T-cell (primary cell): Measurements from ENCODE around the gene GOLGA6A. TPM values are rescaled to one million over a fixed set of nuclear protein-coding genes. Genes with fewer than 3 reads are reported as not detected.

ENCODE experiments used
- ATAC-seq, 4 experiments: fragments of 200-7000 bp in 3 of 4; fragments of 150-1000 bp in 1 of 4; cut with Tn5 transposase; replicated peaks in 1 of 4; 1 replicate in 3 of 4; 2 replicates in 1 of 4; pipeline ENCODE4 v1.10.0; 2021; ENCODE audit warnings: moderate library complexity in 3 of 4, mild to moderate bottlenecking in 2 of 4, moderate number of reproducible peaks in 1 of 4
- CTCF ChIA-PET, 2 donors: fragments of 300-600 bp; sonication (Branson Sonifier 250); formaldehyde crosslinking; loops; one replicate each; lab custom pipeline; 2022; ENCODE audit warnings: antibody characterized with exemption in 2 of 2; lab: Charles Lee
- POLR2A ChIA-PET, 2 donors: fragments of 300-600 bp; sonication (Branson Sonifier 250); formaldehyde crosslinking; loops; one replicate each; lab custom pipeline; 2022; ENCODE audit warnings: antibody characterized with exemption in 2 of 2; lab: Charles Lee
- DNase-seq, 35 experiments: peaks; one replicate each; pipeline versions ENCODE4 v3.0.0 to v3.0.0-alpha.2; 2013 to 2023
- H3K27ac ChIP-seq: one replicate; pipeline ENCODE4 v1.5.1; 2013; ENCODE audit warnings: low read length
- H3K27me3 ChIP-seq, 2 experiments: replicated peaks in 1 of 2; 1 replicate in 1 of 2; 2 replicates in 1 of 2; pipeline versions ENCODE4 v1.6.1 to v1.7.0; 2013; ENCODE audit warnings: low read length in 1 of 2, mixed read lengths in 1 of 2; ENCODE audit not compliant: control insufficient read depth in 2 of 2, insufficient read depth in 2 of 2; ENCODE audit errors: extremely low read depth in 1 of 2
- H3K36me3 ChIP-seq, 2 donors: 1 replicate in 1 of 2; 2 replicates in 1 of 2; pipeline versions ENCODE4 v1.6.1 to v1.7.0; 2013; ENCODE audit warnings: low read length in 1 of 2; ENCODE audit not compliant: control insufficient read depth in 2 of 2, insufficient read depth in 1 of 2; ENCODE audit errors: extremely low read depth in 1 of 2
- H3K4me1 ChIP-seq, 2 experiments: 1 replicate in 1 of 2; 2 replicates in 1 of 2; pipeline versions ENCODE4 v1.6.1 to v1.7.0; 2013; ENCODE audit warnings: low read length in 2 of 2, mixed read lengths in 1 of 2; ENCODE audit not compliant: insufficient read depth in 2 of 2, control insufficient read depth in 1 of 2; ENCODE audit errors: extremely low read depth in 1 of 2
- H3K4me3 ChIP-seq, 2 donors: 1 replicate in 1 of 2; 2 replicates in 1 of 2; pipeline versions ENCODE4 v1.5.1 to v1.7.0; 2013; ENCODE audit warnings: mild to moderate bottlenecking in 2 of 2, low read length in 1 of 2, moderate library complexity in 1 of 2; ENCODE audit not compliant: control insufficient read depth in 1 of 2; ENCODE audit errors: extremely low read depth in 1 of 2
- H3K9me3 ChIP-seq: 2 replicates; pipeline ENCODE4 v1.7.0; 2013
- H3K27ac Mint-ChIP-seq, 2 donors: one replicate each; pipeline ENCODE4 v1.8.0; 2020 to 2021; ENCODE audit warnings: mild to moderate bottlenecking in 2 of 2, mixed read lengths in 2 of 2
- H3K27me3 Mint-ChIP-seq, 2 donors: one replicate each; pipeline ENCODE4 v1.8.0; 2021 to 2022; ENCODE audit warnings: mixed read lengths in 2 of 2
- H3K36me3 Mint-ChIP-seq: one replicate; pipeline ENCODE4 v1.8.0; 2021; ENCODE audit warnings: mixed read lengths
- H3K4me1 Mint-ChIP-seq, 3 donors: one replicate each; pipeline ENCODE4 v1.8.0; 2020 to 2022; ENCODE audit warnings: mixed read lengths in 3 of 3, mild to moderate bottlenecking in 1 of 3
- H3K4me3 Mint-ChIP-seq, 3 donors: one replicate each; pipeline ENCODE4 v1.8.0; 2020 to 2022; ENCODE audit warnings: mild to moderate bottlenecking in 3 of 3, mixed read lengths in 3 of 3, moderate library complexity in 3 of 3
- H3K9me3 Mint-ChIP-seq, 3 donors: one replicate each; pipeline ENCODE4 v1.8.0; 2020 to 2022; ENCODE audit warnings: mixed read lengths in 3 of 3
- WGBS: methylation state at CpG from one replicate; pipeline ENCODE4 v1.1.5; 2013; ENCODE audit warnings: missing lambda C conversion rate; ENCODE audit not compliant: insufficient coverage; 5-methylcytosine and 5-hydroxymethylcytosine counted together
- total RNA-seq, 35 experiments: library from RNA in 6 of 35; stranded (reverse) in 6 of 35; fragments of 120-200 nt in 1 of 35; gene quantifications; one replicate each; pipeline versions ENCODE4 v1.2.1 to v1.2.4 and lab custom pipeline; 2013 to 2026

GOLGA6A gene
- total RNA-seq, 5 donors from 2014 or later (not counting 1 experiment from before 2014, with no cell fraction given) = 0.13 to 0.50 (median 0.37) TPM; not detected in 2

DNA sequence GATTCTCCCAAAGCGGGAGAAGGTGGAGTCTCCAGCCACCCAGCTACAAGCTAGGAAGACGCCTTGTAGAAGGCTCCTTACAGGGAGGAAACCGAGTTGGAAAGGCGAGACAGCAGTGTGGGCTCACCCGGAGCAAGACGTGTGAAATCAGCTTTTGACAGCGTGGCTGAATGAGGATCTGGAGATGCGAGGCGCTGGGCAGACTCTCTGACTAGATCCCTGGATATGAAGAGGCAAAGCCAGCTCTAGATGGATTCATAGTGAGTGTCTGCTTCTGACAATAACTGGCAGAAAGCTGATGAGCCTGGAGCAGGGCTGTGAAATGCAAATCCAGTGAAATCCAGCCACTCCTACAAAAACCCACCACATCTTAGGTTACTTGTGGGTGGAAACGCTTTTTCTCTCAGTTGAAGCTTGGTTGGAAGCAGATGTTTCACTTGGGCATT, 41.0 kb downstream of the GOLGA6A start:
- H3K9me3 ChIP-seq = no peaks in the 10 kb centered on the region
- 95% methylated on average over 10 of the region's 10 CpGs for whole genome bisulfite sequencing
- Mint-ChIP-seq H3K27me3 (no peaks in the 10 kb centered on the region), H3K9me3 (no peaks in the 10 kb centered on the region), H3K36me3 (peaks cover 26% of the 10 kb centered on the region), H3K27ac (no peak overlapping the region), H3K4me1 (no peaks in the 10 kb centered on the region), H3K4me3 (no peak overlapping the region)
- DNase-seq (no peak), ATAC-seq (no peak)
- H3K4me3 ChIP-seq = no peak overlapping the region
- CTCF ChIA-PET = no interaction called here
- H3K27me3 ChIP-seq = no peaks in the 10 kb centered on the region
- POLR2A ChIA-PET = no interaction called here
- no peaks in the 10 kb centered on the region for H3K4me1 ChIP-seq
- peaks cover 8 to 32% of the 10 kb centered on the region in 2 donors for H3K36me3 ChIP-seq
- no peak overlapping the region for H3K27ac ChIP-seq

DNA sequence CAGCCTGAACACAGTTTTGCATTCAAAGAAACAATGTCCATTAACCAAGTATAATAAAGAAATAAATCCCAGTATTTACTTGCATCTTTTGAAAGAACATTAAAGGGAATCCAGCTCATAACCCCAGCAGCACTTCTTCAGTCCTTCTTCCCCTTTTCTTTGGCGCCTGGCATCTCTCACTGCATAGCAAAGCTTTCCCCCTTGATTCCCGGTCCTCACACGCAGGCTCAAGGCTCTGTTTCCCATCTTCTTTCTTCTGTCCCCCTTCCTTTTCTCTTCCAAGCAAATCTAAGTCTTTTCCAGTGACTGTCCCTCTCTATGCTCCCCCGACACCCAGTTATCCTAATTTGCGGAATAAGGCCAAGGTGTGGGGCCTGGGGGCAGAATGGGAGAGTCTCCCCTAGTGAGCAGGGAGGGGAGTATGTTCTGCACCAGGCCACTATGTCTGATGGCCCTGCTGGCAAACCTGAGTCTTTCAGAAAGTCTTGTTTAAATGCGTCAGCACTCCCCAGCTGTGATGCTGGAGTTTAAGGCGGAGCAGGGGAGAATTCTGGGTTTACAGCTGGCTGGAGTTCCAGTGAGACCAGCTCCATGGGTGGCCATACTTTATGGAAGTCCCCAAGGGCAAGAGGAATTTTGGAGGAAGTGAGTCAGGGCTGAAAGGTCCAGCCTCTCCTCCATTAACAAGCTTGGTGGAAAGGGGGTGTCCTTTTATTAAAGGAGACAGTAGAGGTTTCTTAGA, 42.1 kb downstream of the GOLGA6A start:
- Histone ChIP-seq H3K4me1 (no peaks in the 10 kb centered on the region), H3K27ac (no peak overlapping the region), H3K4me3 (no peak overlapping the region), H3K27me3 (no peaks in the 10 kb centered on the region), H3K36me3 (peaks cover 11 to 37% of the 10 kb centered on the region in 2 donors), H3K9me3 (no peaks in the 10 kb centered on the region)
- Mint-ChIP-seq H3K9me3 (no peaks in the 10 kb centered on the region), H3K4me3 (no peak overlapping the region), H3K4me1 (no peaks in the 10 kb centered on the region), H3K27me3 (no peaks in the 10 kb centered on the region), H3K27ac (no peak overlapping the region), H3K36me3 (peaks cover 36% of the 10 kb centered on the region)
- ChIA-PET CTCF (no interaction called here), POLR2A (interaction anchor here in 1 of 2 donors (0.5 kb wide), 1 partner anchor 515 kb away, joined by 5 read pairs; no protein-coding TSS in a partner anchor)
- DNase-seq (no peak), ATAC-seq (no peak)
- WGBS = 95% methylated on average over 5 of the region's 7 CpGs

GRCh38 chr15:74039656-74040010, 42.7 kb downstream of the GOLGA6A start:
- WGBS = 95% methylated on average over 5 of the region's 5 CpGs
- H3K36me3 Mint-ChIP-seq = peaks cover 36% of the 10 kb centered on the region

GRCh38 chr15:74038707-74039655, 43.4 kb downstream of the GOLGA6A start:
- Histone ChIP-seq H3K27ac (no peak overlapping the region), H3K4me3 (no peak overlapping the region), H3K9me3 (no peaks in the 10 kb centered on the region), H3K36me3 (peaks cover 20 to 46% of the 10 kb centered on the region in 2 donors), H3K4me1 (no peaks in the 10 kb centered on the region), H3K27me3 (no peaks in the 10 kb centered on the region)
- ATAC-seq (no peak), DNase-seq (no peak)
- WGBS = 90% methylated on average over 9 of the region's 9 CpGs
- Mint-ChIP-seq H3K4me3 (no peak overlapping the region), H3K9me3 (no peaks in the 10 kb centered on the region), H3K27me3 (no peaks in the 10 kb centered on the region), H3K27ac (no peak overlapping the region), H3K4me1 (no peaks in the 10 kb centered on the region), H3K36me3 (peaks cover 41% of the 10 kb centered on the region)
- CTCF ChIA-PET = interaction anchor here in 1 of 2 donors (1.4 kb wide), 1 partner anchor 10 kb away, joined by 5 read pairs; no protein-coding TSS in a partner anchor
- POLR2A ChIA-PET = no interaction called here

More at GRCh38 chr15:74039656-74040010, 42.7 kb downstream of the GOLGA6A start:
- Mint-ChIP-seq H3K27me3 (no peaks in the 10 kb centered on the region), H3K9me3 (no peaks in the 10 kb centered on the region), H3K4me1 (no peaks in the 10 kb centered on the region), H3K4me3 (no peak overlapping the region), H3K27ac (no peak overlapping the region)
- H3K27ac ChIP-seq = no peak overlapping the region
- no peaks in the 10 kb centered on the region for H3K4me1 ChIP-seq
- no peak overlapping the region for H3K4me3 ChIP-seq
- H3K9me3 ChIP-seq = no peaks in the 10 kb centered on the region
- no peak for ATAC-seq
- H3K36me3 ChIP-seq = peaks cover 14 to 41% of the 10 kb centered on the region in 2 donors
- DNase-seq = no peak
- no peaks in the 10 kb centered on the region for H3K27me3 ChIP-seq
- ChIA-PET POLR2A (interaction anchor here in 1 of 2 donors (0.5 kb wide), 1 partner anchor 516 kb away, joined by 5 read pairs; no protein-coding TSS in a partner anchor), CTCF (interaction anchor here in 1 of 2 donors (1.4 kb wide), 1 partner anchor 9 kb away, joined by 5 read pairs; no protein-coding TSS in a partner anchor)

GRCh38 chr15:74037171-74038117, 44.9 kb downstream of the GOLGA6A start:
- Mint-ChIP-seq H3K27me3 (no peaks in the 10 kb centered on the region), H3K36me3 (peaks cover 42% of the 10 kb centered on the region), H3K9me3 (no peaks in the 10 kb centered on the region), H3K27ac (no peak overlapping the region), H3K4me1 (no peaks in the 10 kb centered on the region), H3K4me3 (no peak overlapping the region)
- CTCF ChIA-PET = interaction anchor here in 1 of 2 donors (1.0 kb wide), 1 partner anchor 64 kb away, joined by 5 read pairs; no protein-coding TSS in a partner anchor
- WGBS = 96% methylated on average over 17 of the region's 21 CpGs
- Histone ChIP-seq H3K9me3 (no peaks in the 10 kb centered on the region), H3K4me3 (no peak overlapping the region), H3K4me1 (no peaks in the 10 kb centered on the region), H3K27me3 (no peaks in the 10 kb centered on the region), H3K36me3 (peaks cover 20 to 54% of the 10 kb centered on the region in 2 donors), H3K27ac (no peak overlapping the region)
- ATAC-seq (no peak), DNase-seq (no peak)
- POLR2A ChIA-PET = interaction anchor here in 1 of 2 donors (0.6 kb wide), 1 partner anchor 11 kb away, joined by 11 read pairs; no protein-coding TSS in a partner anchor
